ENCODE data around the gene COX20. TPM values are rescaled to one million over a fixed set of nuclear protein-coding genes. Genes with fewer than 3 reads are reported as not detected.

COX20 gene
- polyA plus RNA-seq, 3 donors, result 15.8 to 21.6 (median 17.9) TPM

DNA sequence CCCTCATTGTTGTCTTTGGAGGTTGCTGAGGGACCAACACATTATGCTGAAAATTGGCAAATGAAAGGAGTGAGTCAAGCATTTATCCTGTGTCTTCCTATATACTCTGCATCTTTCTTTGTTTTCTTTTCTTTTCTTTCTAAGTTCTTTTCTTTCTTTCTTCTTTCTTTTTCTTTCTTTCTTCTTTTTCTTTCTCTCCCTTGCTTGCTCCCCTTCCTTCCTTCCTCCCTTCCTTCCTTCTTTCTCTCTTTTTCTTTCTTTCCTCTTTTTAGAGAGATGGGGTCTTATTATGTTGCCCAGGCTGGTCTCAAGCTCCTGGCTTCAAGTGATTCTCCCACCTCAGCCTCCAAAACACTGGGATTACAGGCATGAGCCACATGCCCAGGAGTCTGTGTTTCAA is 28.3 kb upstream of the COX20 start:
- Histone ChIP-seq H3K9ac (ENCODE audit: insufficient read depth, low read length, poor library complexity, severe bottlenecking) (no peak overlapping the region), H3K4me2 (replicated peaks; ENCODE audit: extremely low read depth, low read length, poor library complexity, severe bottlenecking) (no peak overlapping the region), H4K20me1 (ENCODE audit: insufficient read depth, low read length) (no peaks in the 10 kb centered on the region), H2AFZ (ENCODE audit: insufficient read depth, low read depth, low read length, poor library complexity, severe bottlenecking) (no peak overlapping the region), H3K4me3 (replicated peaks in 1 of 3; ENCODE audit: low read depth in 2 of 3, low read length in 3 of 3) (no peak overlapping the region), H3K36me3 (replicated peaks in 1 of 2; ENCODE audit: control insufficient read depth in 1 of 2, insufficient read depth in 2 of 2, low read length in 2 of 2) (no peaks in the 10 kb centered on the region), H3K27me3 (ENCODE audit: control insufficient read depth in 2 of 2, insufficient read depth in 2 of 2, low read length in 2 of 2) (no peaks in the 10 kb centered on the region), H3K27ac (ENCODE audit: low read depth in 1 of 2, low read length in 2 of 2) (no peak overlapping the region), H3K79me2 (ENCODE audit: insufficient read depth, low read length) (no peaks in the 10 kb centered on the region), H3K9me3 (replicated peaks in 1 of 2; ENCODE audit: control insufficient read depth in 1 of 2, insufficient read depth in 1 of 2, low read length in 2 of 2) (no peaks in the 10 kb centered on the region), H3K4me1 (ENCODE audit: control insufficient read depth in 1 of 2, insufficient read depth in 2 of 2, low read length in 2 of 2) (no peaks in the 10 kb centered on the region)
- TF ChIP-seq, protein P1, sequence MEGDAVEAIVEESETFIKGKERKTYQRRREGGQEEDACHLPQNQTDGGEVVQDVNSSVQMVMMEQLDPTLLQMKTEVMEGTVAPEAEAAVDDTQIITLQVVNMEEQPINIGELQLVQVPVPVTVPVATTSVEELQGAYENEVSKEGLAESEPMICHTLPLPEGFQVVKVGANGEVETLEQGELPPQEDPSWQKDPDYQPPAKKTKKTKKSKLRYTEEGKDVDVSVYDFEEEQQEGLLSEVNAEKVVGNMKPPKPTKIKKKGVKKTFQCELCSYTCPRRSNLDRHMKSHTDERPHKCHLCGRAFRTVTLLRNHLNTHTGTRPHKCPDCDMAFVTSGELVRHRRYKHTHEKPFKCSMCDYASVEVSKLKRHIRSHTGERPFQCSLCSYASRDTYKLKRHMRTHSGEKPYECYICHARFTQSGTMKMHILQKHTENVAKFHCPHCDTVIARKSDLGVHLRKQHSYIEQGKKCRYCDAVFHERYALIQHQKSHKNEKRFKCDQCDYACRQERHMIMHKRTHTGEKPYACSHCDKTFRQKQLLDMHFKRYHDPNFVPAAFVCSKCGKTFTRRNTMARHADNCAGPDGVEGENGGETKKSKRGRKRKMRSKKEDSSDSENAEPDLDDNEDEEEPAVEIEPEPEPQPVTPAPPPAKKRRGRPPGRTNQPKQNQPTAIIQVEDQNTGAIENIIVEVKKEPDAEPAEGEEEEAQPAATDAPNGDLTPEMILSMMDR (IDR thresholded peaks at IDR 0.05), result no peak
- peaks cover 6% of the 10 kb centered on the region for H3K4me1 Mint-ChIP-seq
- no peak overlapping the region for H3K4me3 Mint-ChIP-seq
- no peak for DNase-seq
- peaks cover 10 to 28% (median 19%) of the 10 kb centered on the region in 3 donors for H3K27me3 Mint-ChIP-seq (ENCODE audit: low read depth in 3 of 3)
- intact Hi-C loops (cut with micrococcal nuclease), result no loop called here
- peaks cover 0 to 4% (median 0%) of the 10 kb centered on the region in 7 donors for H3K9me3 Mint-ChIP-seq
- H3K36me3 Mint-ChIP-seq, result no peaks in the 10 kb centered on the region
- no peak overlapping the region for H3K27ac Mint-ChIP-seq

DNA sequence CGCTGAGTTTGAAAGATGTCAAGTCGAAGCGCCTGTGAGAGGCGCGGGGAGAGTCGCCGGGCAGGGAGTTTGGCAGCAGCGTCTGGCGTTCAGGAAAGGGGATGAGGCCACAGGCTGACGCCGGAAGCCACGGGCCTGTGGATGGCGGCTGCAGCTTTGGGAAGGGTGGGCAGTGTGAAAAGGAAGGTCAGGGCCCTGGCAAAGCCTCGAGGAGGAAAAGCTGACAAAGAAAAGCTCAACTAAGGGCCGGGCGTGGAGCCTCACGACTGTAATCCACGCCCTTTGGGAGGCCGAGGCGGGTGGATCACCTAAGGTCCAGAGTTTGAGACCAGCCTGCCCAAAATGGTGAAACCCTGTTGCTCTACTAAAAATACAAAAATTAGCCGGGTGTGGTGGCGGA is 25.2 kb upstream of the COX20 start:
- Mint-ChIP-seq H3K27me3 (ENCODE audit: low read depth in 3 of 3) (peaks cover 10 to 21% (median 17%) of the 10 kb centered on the region in 3 donors), H3K36me3 (no peaks in the 10 kb centered on the region), H3K9me3 (peaks cover 0 to 4% (median 0%) of the 10 kb centered on the region in 7 donors), H3K27ac (peak overlapping the region in 2 of 7 donors; percentile 4 to 56), H3K4me3 (no peak overlapping the region), H3K4me1 (peaks cover 7% of the 10 kb centered on the region)
- Histone ChIP-seq H2AFZ (ENCODE audit: insufficient read depth, low read depth, low read length, poor library complexity, severe bottlenecking) (no peak overlapping the region), H3K27me3 (ENCODE audit: control insufficient read depth in 2 of 2, insufficient read depth in 2 of 2, low read length in 2 of 2) (no peaks in the 10 kb centered on the region), H3K79me2 (ENCODE audit: insufficient read depth, low read length) (no peaks in the 10 kb centered on the region), H3K4me3 (replicated peaks in 1 of 3; ENCODE audit: low read depth in 2 of 3, low read length in 3 of 3) (no peak overlapping the region), H3K4me2 (replicated peaks; ENCODE audit: extremely low read depth, low read length, poor library complexity, severe bottlenecking) (no peak overlapping the region), H3K36me3 (replicated peaks in 1 of 2; ENCODE audit: control insufficient read depth in 1 of 2, insufficient read depth in 2 of 2, low read length in 2 of 2) (no peaks in the 10 kb centered on the region), H4K20me1 (ENCODE audit: insufficient read depth, low read length) (no peaks in the 10 kb centered on the region), H3K27ac (ENCODE audit: low read depth in 1 of 2, low read length in 2 of 2) (no peak overlapping the region), H3K9ac (ENCODE audit: insufficient read depth, low read length, poor library complexity, severe bottlenecking) (no peak overlapping the region), H3K9me3 (replicated peaks in 1 of 2; ENCODE audit: control insufficient read depth in 1 of 2, insufficient read depth in 1 of 2, low read length in 2 of 2) (no peaks in the 10 kb centered on the region), H3K4me1 (ENCODE audit: control insufficient read depth in 1 of 2, insufficient read depth in 2 of 2, low read length in 2 of 2) (peaks cover 0 to 4% of the 10 kb centered on the region in 2 donors)
- TF ChIP-seq, protein P1 (IDR thresholded peaks at IDR 0.05), result no peak
- intact Hi-C loops (cut with micrococcal nuclease), result no loop called here
- 90% methylated on average over 22 of the region's 22 CpGs for WGBS (ENCODE audit: insufficient coverage)
- DNase-seq, result no peak
